ENCODE results near the gene CTNND1.
A peak's percentile ranks its signal among the peaks of the same experiment; 100 is the strongest.
"Not testable (repeated sequence)": the region's sequence is repeated elsewhere in the genome, so short reads cannot be mapped to it uniquely, and the experiment has no call there.

Gene CTNND1

GRCh38 chr11:57793351-57794115 is 31.9 kb downstream of the CTNND1 start:
- no peak for ATAC-seq

GRCh38 chr11:57798905-57799559 is 37.4 kb downstream of the CTNND1 start:
- ATAC-seq: peak in 1 of 2 donors; percentile 13

GRCh38 chr11:57800444-57801182 is 39.0 kb downstream of the CTNND1 start:
- peak; percentile 72 to 83 for ATAC-seq

GRCh38 chr11:57801183-57801485 is 39.5 kb downstream of the CTNND1 start:
- no peak for ATAC-seq

- ATAC-seq: no peak
Measured at GRCh38 chr11:57802411-57802810, 40.8 kb downstream of the CTNND1 start.

GRCh38 chr11:57804466-57804865 is 42.9 kb downstream of the CTNND1 start:
- no peak for ATAC-seq

- ATAC-seq: no peak
Measured at GRCh38 chr11:57805780-57806179, 44.2 kb downstream of the CTNND1 start.

- ATAC-seq: no peak
Measured at GRCh38 chr11:57812634-57813033, 51.0 kb downstream of the CTNND1 start.

GRCh38 chr11:57815476-57815875 is 53.9 kb downstream of the CTNND1 start:
- peak in 1 of 2 donors; percentile 10 for ATAC-seq

- no peak for ATAC-seq
Measured at GRCh38 chr11:57815877-57816276, 54.3 kb downstream of the CTNND1 start.

- ATAC-seq: no peak
Measured at GRCh38 chr11:57818812-57819211, 57.2 kb downstream of the CTNND1 start.

GRCh38 chr11:57819252-57819979 is 57.8 kb downstream of the CTNND1 start:
- ATAC-seq: no peak

- no peak for ATAC-seq
Measured at GRCh38 chr11:57823859-57824258, 62.3 kb downstream of the CTNND1 start.

- ATAC-seq: no peak
Measured at GRCh38 chr11:57834852-57835251, 73.2 kb downstream of the CTNND1 start.

GRCh38 chr11:57838609-57839008 is 77.0 kb downstream of the CTNND1 start:
- not testable (repeated sequence) for ATAC-seq

GRCh38 chr11:57842873-57843272 is 81.3 kb downstream of the CTNND1 start:
- ATAC-seq: no peak

GRCh38 chr11:57867966-57868365 is 106.4 kb downstream of the CTNND1 start:
- no peak for ATAC-seq

GRCh38 chr11:57868491-57868890 is 106.9 kb downstream of the CTNND1 start:
- ATAC-seq: no peak

Measured in activated CD4-positive, CD25-positive, alpha-beta regulatory T cell treated with anti-CD3 and anti-CD28 coated beads, Interleukin-2, amount 50 U/mL, for 24 hours (primary cell).